Measurements from ENCODE around the gene CALM1.

Gene CALM1

DNA sequence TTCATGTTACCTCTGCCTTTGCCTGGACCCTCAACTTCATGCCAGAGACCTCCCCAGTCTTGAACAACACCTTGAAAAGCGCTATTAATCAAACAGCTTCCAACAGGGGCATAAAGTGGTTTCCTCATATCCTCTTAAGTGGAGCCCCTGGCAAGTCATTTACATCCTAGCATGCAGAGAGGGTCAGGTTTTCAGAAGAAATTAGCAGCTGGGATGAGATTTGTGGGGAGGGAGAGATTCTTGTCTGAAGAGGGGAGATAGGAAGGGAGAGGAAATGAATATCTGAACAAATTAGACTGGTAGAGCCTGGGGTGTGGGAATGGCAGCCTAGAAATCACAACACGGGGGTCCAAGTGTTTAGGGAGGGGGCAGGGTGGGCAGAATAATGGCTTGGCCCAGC, 45.6 kb downstream of the CALM1 start:
- no peak for DNase-seq (ENCODE audit: low read depth, low spot score)

DNA sequence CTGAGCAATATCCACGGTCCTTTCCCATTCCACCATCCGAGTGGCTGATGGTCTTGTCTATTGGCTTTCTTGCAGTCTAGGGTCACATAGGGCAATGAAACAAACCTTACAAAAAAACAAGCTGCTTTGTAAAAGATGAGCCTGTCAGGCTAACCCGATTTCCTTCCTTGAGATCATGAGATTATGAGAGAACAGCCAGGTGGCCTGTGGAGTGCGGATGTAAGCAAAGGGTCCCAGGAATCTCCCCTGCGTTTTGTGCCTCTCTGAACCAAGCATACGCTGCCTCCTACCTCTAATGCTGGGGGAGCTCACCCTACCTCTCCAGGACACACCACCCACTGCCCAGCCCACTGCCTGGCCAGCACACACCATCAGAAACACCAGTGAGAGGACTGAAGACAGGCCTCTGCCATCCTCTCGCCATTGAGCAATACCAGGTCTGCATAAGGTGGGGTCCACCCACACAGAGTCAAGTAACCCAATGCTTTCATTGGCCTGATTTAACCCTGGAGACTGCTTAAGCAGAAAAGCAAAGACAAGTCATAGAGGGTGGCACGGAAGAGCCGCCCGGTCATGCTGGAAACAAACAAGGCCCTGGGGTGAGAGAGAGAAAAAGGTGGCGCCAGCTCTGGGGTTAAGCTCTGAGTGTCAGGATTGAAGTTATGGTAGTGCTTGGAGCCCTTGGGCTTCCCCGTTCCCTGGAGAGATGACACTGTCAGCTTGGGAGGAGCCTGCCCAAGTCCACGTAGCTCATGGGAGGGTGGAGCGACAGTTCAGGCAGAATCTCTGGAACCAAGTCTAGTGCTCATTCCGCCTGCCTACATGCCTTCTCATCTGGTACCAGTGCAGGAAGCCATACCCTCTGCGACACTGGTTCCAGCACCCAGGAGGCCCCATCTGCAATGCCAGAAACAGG, 46.6 kb downstream of the CALM1 start:
- DNase-seq (ENCODE audit: low read depth, low spot score) = no peak

DNA sequence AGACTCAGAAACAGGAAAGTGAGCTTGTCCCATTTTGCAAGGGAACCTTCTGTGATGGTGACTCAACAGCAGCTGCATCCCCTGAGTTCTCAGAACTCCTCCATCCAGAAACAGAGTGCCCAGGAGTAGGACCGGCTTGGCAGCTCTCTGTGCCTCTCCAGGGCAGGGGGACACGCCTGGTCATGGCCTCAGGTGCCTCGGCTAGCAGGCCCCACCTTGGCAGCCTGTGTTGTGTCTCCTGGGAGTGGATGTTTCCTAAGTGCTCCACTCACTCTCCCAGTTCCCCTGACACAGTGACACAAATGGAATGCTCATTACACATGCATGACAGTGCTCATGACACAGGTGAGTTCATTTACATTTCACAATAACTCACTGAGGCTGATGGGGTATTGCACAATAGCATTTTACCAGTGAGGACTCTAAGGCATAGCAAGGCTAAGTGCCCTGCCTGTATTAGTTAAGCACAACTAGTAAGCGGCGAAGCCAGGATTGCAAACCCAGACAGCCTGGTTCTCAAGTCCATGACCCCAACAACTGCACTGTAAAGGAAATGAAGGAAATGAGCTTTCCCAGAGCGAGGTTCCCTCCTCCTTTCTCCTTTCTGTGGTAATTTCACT, 47.4 kb downstream of the CALM1 start:
- no peak for DNase-seq (ENCODE audit: low read depth, low spot score)

- no peak for DNase-seq (ENCODE audit: low read depth, low spot score)
Measured at GRCh38 chr14:90445011-90445410, 48.2 kb downstream of the CALM1 start.

DNA sequence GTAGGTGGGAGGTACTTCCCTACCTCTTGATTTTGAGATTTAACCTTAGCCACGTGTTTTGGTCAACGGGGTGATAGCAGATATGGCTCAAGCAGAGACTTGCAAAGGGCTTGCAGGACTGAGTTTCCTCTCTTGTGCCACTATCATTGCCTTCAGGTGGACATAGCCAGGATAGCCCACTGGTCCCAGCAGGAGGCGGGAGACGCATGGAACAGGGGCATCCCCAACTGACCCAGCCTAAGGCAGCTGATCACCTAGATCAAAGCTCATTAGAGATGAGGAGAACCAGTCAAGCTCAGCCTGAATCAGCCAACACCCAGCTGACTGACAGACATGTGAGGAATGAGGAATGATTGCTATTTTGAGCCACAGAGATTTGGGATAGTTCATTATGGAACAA, 49.6 kb downstream of the CALM1 start:
- DNase-seq (ENCODE audit: low read depth, low spot score) = no peak

DNA sequence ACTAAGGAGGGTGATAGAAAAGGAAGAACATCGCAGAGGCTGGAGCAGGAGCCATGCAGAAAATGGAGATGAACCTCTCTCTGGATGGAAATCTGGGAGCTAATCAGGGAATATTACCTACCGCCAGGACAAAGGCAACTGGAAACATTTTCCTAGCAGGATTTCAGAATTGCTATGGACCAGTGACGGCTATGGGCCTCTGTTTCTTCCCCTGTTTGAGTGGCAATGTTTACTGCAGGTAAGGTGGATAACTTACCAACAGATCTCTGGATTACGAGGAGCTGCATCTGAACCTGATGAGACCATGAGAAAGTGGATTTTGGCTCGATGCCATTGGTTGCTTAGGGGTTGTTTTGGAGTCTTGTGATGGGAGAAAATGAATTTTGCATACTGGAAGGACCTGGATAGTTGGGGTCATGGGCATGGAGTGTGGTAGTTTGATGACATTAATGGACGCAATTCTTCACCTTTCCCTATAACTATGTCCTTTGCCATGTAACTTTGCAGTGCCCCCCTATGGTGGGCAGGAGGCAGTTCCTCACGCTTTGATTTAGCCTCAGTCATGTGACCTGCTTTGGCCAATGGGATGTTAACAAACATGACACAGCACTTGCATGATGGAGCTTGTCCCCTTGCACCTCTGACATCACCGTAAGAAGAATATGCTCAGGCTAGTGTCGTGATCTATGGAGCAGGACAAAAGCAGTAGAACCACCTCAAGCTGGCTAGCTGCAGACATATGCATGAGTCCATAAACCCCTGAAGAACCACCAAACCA, 51.1 kb downstream of the CALM1 start:
- no peak for DNase-seq (ENCODE audit: low read depth, low spot score)

- DNase-seq (ENCODE audit: low read depth, low spot score) = no peak
Measured at GRCh38 chr14:90449411-90449810, 52.6 kb downstream of the CALM1 start.

DNA sequence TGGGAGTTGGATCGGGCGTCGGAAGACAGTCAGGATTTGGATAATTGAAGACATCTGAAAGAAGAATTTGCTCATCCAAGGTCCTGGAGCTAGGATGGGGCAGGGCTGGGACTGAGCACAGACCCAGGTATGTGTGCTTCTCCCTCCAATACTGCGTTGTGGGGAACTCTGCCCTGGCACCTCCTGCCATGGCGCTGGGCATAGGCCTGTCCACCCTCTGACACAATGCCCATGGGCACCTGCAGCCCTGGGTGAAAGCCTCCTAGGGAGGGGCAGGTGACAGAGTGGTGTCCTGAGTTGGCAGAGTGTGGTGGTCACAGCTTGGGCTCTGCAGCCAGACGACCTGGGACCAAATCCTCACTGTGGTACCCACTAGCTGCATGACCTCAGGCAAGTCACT, 53.3 kb downstream of the CALM1 start:
- no peak for DNase-seq (ENCODE audit: low read depth, low spot score)

- DNase-seq (ENCODE audit: low read depth, low spot score) = no peak
Measured at GRCh38 chr14:90450667-90451066, 53.8 kb downstream of the CALM1 start.

DNA sequence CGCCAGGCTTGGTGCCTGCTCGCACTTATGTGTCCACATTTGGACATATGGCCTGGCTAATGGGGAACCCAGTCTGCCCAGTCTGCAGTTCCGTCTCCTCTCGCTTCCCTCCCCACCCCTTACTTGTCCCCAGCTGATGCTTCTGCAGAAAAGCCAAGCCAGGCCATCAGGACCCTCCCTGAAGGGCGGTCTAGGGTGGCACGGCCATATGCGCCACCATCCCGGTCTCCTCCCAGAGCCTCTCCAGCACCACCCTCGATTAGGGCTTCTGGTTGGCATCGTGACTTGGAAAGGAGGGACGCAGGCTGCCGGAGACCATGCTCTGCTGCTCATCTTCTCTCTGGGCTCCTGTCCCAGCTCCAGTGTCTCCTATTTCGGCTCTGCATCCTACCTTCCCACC, 54.6 kb downstream of the CALM1 start:
- DNase-seq (ENCODE audit: low read depth, low spot score) = no peak

- DNase-seq (ENCODE audit: low read depth, low spot score) = no peak
Measured at GRCh38 chr14:90451961-90452360, 55.1 kb downstream of the CALM1 start.

- no peak for DNase-seq (ENCODE audit: low read depth, low spot score)
Measured at GRCh38 chr14:90452366-90452765, 55.5 kb downstream of the CALM1 start.

DNA sequence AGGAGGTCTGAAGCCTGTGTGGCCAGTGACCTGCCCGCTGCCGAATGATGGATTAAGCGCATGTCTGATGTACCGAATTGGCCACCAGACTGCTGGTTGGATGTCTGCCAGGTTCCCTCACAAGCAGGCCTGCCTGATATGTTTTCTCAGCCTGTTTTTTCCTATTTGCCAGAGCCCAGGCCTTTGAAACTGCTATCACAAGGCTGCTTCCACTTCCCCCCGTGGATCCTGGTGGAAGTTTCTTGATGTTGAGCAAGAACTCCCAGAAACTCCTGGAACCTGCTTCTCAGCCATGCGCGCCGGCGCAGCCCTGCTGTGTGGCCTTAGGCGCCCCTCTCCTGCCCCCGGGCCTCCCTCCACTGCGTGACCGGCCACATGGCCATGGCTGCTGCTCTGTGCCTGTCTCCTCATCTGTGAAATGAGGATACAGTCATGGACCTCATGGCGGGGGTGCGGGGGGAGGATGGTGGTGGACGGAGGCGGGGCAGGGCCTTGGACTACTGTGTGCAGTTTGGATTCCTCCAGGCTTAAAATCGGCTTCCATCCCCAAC, 56.6 kb downstream of the CALM1 start:
- peak; percentile 2 for DNase-seq (ENCODE audit: low read depth, low spot score)

DNA sequence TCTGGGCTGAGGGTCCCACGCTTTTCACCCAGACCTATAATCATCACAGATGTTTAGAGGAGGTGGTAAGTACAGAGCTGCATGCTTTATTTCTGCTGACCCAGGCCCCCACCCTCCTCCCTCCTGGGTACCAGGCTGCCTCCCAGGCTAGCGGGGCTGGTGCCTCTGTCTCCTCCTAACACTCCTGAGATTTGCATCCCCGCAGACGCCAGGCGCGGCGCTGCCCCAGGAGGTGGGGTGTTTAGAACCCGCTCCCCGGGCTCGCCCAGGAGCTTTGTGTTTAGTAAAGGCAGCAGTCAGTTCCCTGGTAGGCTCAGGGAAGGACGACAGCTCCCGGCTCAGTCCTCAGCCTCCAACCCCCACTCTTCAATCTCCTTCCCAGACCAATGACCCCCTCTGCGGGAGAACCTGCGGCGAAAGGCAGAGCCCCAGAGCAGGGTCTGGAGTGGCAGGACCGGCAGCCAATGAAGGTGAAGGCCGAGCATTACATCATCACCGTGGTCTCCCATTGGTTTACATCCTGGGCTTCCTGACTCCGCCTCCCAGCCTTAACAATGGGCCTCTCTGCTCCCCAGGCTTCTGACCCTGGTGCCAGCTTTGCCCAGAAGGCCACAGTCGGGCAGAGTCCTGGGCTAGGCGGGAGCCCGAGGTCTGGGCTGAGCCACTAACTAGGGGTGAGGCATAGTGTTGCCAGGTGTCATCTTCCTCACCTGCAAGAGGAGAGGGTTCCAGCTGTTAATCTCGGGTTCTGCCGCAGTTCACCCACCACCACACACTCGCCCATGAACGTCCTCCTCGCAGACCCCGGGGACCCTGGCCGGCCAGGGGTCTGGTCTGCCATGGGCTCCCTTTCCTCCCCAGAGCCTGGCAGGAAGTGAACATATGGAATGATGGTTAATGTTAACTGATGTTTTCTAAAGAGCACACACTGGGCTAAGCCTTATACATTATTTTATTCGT, 57.5 kb downstream of the CALM1 start:
- peak; percentile 23 for DNase-seq (ENCODE audit: low read depth, low spot score)

DNA sequence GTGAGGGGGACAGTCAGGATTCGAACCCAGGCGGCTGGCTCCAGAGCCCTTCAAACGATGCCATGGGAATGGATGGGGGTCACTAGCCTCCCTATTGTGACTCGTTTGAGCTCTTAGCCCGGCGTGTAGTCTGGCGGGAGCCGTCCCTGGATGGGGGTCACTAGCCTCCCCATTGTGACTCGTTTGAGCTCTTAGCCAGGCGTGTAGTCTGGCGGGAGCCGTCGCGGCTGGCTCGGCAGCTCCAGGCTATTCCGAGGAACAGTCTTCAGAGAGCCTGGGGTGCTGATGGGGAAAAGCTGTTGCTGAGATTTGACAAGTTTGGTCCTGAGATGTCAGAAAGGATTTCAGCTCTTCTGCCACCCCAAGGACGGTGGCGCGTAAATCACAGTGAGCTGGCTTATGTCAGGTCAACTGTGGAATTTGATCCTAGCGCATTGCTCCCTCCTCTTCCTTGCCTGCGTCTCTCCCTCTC, 58.3 kb downstream of the CALM1 start:
- no peak for DNase-seq (ENCODE audit: low read depth, low spot score)

DNA sequence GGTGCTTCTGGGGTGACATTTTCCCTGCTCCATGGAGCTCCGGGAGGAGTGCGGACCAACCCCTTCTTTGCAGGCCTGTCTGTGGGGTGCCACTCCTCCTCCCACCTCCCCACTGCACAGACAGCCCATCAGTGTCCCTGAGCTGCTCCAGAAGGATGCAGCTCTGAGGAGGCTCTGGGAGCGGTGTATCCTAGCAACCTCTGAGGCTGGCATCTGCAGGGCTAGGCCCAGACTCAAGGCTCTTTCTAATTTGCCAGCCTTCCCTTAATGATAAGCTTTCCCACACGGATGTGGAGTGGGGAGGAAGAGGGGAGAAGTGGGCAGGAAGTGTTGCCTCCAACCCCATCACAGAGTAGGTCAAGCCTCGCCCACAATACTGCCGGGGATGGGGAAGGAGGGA, 59.7 kb downstream of the CALM1 start:
- no peak for DNase-seq (ENCODE audit: low read depth, low spot score)

GRCh38 chr14:90457186-90457585, 60.4 kb downstream of the CALM1 start:
- DNase-seq (ENCODE audit: low read depth, low spot score) = no peak

Measured in smooth muscle cell of the brain vasculature (primary cell).